Skin epidermis (tissue), 12 donors: ENCODE data around the gene ANO10.

ENCODE experiments used
- H3K27ac ChIP-seq, 21 experiments: fragments of 200-600 bp; sonication (generic) in 11 of 21; one replicate each; pipeline ENCODE4 v1.5.0; 2020; ENCODE audit warnings: mild to moderate bottlenecking in 3 of 21, inconsistent platforms in 2 of 21, moderate library complexity in 2 of 21
- H3K4me3 ChIP-seq, 7 experiments: fragments of 200-600 bp; sonication (generic) in 2 of 7; one replicate each; pipeline ENCODE4 v1.5.0; 2020; ENCODE audit warnings: inconsistent platforms in 2 of 7, mild to moderate bottlenecking in 2 of 7, moderate library complexity in 1 of 7

The ANO10 gene

DNA sequence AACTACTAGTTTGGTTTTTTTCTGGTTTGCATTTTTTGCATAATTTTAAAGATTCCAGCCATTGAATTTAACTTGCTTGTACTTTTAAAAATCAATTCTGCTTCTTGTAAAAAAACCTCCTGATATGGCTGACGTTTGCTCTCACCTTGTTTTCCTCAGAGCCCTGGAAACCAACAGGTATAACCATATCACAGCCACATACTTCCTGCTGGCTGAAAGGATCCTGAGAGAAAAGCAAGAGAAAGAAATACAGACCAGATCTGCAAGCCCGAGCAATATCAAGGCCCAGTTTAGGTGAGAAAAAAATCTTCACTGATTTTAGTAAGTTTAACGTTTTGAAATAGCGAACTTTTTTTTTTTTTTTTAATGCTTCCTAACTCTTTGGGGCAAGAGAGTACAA, 278.6 kb downstream of the ANO10 start:
- Histone ChIP-seq H3K4me3 (no peak overlapping the region), H3K27ac (no peak overlapping the region)

DNA sequence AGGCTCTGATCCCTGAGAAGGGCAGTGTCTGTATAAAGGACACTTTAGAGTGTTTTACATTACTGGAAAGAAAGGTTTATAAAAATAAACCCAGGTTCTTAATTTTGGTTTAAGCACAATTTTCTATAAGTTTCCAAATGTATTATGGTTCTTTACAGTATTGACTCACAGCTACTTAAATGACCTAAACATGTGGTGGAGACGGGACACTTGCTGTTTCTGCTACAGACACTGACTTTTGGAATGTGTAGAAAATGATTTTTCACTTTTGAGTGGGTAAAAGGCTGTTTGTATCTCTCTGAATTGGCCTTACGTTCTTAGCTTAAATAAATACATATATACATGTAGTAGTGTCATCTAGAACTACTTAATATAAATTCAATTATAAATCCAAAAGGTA, 280.0 kb downstream of the ANO10 start:
- Histone ChIP-seq H3K27ac (no peak overlapping the region), H3K4me3 (no peak overlapping the region)

DNA sequence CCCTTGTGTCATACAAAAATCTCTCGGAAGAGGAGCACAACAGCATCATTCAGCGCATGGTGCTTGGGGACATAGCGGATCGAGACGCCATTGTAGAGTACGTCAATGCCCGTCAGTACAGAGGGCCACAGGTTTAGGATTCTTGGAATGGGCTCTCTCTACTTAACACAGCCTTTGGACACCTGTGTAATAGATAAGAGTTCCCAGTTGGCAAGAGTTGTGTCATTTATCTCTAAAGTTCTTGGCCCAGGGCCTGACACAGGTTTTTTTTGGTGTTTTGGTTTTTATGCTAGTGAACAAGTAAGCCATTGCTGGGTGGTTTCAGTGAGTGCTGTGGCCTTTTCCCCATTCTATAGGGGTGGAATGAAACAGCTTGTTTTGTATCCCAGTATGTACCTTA, 281.4 kb downstream of the ANO10 start:
- no peak overlapping the region for H3K27ac ChIP-seq

DNA sequence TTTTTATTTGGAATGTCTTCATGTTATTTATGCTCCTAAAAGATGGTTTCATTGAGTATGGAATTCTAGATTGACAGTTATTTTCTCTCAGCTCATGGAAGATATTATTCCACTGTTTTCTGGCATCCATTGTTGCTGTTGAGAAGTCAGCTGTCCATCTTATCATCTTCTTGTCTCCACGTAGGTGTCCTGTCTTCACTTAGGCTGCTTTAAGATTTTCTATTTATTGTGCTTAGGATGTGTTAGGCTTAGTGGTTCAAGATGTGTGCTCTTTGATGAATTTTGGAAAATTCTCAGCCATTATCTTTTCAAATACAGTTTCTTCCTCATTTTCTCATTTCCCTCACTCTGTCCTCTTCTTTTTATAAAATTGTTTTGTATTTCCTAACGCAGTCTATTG, 283.5 kb downstream of the ANO10 start:
- Histone ChIP-seq H3K27ac (no peak overlapping the region), H3K4me3 (no peak overlapping the region)

More for the DNA sequence above, 281.4 kb downstream of the ANO10 start:
- H3K4me3 ChIP-seq: no peak overlapping the region

DNA sequence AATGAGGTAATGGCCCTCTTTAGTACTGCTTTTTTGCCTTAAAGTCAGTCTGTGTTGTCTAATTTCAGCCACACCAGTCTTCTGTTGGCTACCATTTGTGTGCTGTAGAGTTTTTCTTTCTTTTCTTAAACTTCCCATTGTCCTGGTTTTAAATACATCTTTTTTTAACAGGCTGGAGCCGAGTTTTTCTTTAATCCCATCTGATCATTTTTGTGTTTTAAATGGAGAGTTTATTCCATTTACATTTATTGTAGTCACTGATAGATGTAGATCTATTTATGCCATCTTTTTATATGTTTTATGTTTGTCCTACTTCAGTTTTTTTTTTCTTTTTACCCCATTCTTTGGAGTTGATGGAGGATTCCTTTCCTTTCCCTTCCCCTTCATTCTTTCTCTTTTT, 286.0 kb downstream of the ANO10 start:
- no peak overlapping the region for H3K27ac ChIP-seq
- no peak overlapping the region for H3K4me3 ChIP-seq

DNA sequence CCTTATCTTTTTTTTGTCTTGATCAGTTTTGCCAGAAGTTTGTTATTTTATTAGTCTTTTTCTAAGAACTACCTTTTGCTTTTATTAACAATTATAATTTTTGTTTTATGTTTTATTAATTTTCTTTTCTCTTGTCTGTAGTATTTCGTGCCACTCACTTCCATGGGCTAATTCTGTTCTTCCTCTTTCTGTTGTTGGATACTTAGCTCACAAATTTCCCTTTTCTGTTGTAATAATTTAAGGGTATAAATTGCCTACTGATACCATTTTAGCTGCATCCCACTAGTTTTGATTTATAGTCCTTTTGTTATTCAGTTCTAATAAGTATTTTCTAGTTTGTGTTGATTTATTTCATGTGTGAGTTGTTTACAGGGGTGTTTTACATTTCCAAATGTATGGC, 286.8 kb downstream of the ANO10 start:
- no peak overlapping the region for H3K4me3 ChIP-seq
- H3K27ac ChIP-seq: no peak overlapping the region

DNA sequence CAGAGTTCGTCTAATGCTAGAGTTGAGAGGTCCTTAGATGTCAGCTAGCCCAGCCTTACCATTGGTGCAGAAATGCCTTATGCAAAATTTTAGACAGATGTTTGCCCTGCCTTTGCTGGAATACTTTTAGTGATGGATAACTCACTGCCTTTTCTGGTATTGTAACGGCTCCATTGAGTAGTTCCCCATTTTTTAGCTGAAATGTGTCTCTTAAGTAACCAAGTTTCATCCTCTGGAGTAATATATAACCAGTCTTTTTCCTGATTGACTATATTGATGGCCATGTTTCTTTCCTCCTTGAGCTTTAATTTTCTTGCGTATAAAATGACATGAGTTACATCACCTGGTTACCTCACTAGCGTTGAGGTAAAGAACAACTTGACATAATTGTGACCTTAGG, 290.4 kb downstream of the ANO10 start:
- peak overlapping the region in 2 of 21 experiments; percentile 6 to 31 for H3K27ac ChIP-seq

DNA sequence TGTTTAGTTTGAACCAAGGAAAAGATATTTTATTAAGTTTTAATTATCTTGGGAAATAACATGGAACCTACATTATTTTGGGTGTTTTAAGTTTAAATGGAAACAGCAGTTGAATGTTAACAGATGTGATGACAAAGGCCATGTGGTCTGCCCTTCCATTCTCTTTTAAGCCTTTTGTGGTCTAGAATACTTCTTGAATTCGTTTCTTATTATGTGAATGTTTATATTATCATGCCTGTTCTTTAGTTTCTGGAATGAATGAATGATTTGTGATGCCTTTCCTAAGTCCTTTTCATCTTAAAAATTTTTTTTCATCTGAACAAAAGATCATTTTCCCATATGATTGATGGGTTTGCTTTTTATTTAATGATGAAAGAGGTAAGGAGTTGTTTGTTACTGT, 290.8 kb downstream of the ANO10 start:
- Histone ChIP-seq H3K27ac (peak overlapping the region in 1 of 21 experiments; percentile 6), H3K4me3 (no peak overlapping the region)

More for the DNA sequence above, 290.4 kb downstream of the ANO10 start:
- H3K4me3 ChIP-seq: no peak overlapping the region

DNA sequence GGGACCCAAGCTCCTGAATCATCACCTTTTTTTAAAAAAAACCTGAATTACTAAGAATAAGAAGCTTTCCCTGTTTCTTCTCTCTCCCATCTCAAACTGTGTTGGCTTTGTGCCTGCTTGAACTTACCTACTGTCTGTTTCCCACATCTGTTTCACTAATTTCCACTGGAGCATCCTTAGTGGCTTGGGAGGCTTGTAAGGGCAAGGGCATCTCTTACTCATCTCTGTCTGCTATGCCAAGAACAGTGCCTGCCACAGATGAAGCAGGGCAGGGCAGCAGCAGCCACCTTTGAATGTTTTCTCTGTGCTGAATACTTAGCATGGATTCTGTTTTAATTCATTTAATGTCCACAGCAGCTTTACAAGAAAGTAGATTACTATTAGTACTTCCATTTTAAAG, 293.2 kb downstream of the ANO10 start:
- Histone ChIP-seq H3K4me3 (no peak overlapping the region), H3K27ac (peak overlapping the region in 2 of 21 experiments; percentile 17 to 19)

DNA sequence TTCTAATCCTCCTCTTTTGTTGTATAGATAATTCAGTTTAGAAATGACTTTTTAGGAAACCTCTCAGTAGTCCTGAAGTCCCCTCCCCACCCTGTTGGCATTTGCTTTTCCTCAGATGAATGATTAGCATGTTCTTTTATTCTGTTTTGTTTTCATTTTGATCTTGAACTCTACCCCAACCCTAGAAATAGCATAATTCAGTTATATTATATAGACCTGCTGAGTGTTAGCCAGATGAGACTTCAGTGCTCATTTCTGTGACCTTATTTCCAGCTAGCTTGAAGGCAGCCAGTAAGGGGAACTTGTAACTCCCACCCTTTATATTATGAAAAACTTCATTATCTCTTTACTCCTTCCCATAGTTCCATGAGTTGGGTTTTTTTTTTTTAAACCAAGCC, 294.2 kb downstream of the ANO10 start:
- Histone ChIP-seq H3K4me3 (no peak overlapping the region), H3K27ac (peak overlapping the region in 9 of 21 experiments; percentile 7 to 62 (median 45))

DNA sequence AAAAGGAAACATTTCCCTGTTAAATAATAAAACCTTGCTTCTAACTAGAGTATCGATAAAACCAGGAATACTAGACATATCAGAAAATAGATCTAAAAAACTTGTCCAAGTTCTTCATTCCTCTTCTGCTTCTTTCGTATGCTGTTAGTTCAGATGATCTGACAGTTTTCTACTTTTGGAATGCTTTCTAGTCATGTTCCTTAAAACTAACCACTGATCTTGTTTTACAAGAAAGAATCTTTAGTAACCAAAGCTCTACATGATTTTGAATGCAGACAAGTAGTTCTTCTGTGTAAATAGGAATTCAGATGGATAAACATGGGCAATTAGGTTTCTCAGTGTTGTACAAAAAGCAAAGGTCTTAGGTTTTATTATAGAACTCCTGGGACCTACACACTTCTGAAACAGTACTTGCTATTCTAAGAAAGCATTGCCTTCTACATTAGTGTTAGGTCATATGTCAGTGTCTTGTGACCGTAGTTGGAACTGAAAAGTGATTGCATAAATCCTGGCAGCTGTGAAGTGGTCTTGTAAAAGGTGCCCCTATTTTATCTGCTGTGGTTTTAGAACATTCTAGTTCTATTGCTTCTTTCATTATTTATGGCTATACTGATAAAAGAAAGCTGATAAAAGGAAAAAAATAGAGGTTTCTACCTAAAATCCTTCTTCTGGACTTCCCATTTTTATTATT, 294.8 kb downstream of the ANO10 start:
- no peak overlapping the region for H3K4me3 ChIP-seq
- H3K27ac ChIP-seq: peak overlapping the region in 15 of 21 experiments; percentile 7 to 62 (median 39)

DNA sequence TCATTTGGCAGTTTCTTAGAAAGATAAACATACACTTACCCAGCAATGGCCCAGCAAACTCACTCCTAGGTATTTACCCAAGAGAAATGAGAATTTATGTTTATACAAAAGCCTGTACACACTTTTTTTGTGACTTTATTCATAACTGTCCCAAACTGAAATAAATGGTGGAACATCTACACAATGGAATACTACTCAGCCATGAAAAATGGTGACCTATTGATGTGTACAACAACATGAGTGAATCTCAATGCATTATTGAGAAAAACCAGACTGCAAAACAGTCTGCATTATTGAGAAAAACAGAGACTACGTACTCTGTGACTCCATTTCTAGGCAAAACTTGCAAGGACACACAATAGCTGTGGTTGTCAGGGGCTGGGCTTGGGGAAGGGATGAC, 298.3 kb downstream of the ANO10 start:
- H3K27ac ChIP-seq: no peak overlapping the region
- no peak overlapping the region for H3K4me3 ChIP-seq

DNA sequence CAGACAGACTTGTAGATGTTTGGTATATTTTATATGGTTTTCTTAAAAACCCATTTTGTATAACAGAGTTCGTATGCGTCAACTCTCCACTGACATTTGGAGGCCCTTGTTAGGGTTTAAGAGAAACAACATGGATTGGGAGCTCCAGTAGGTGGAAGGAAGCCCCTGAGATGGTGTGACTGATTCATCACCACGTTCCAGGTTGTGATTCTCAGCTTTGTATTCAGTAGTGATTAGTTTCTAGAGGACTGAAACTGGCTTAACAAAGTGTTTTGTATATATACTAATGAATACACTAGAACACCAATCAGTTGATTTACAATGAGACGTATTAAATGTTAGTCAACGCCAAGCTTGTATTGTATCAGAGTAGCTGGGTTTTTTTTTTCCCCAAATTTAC, 301.5 kb downstream of the ANO10 start:
- no peak overlapping the region for H3K4me3 ChIP-seq
- peak overlapping the region in 2 of 21 experiments; percentile 15 to 36 for H3K27ac ChIP-seq

DNA sequence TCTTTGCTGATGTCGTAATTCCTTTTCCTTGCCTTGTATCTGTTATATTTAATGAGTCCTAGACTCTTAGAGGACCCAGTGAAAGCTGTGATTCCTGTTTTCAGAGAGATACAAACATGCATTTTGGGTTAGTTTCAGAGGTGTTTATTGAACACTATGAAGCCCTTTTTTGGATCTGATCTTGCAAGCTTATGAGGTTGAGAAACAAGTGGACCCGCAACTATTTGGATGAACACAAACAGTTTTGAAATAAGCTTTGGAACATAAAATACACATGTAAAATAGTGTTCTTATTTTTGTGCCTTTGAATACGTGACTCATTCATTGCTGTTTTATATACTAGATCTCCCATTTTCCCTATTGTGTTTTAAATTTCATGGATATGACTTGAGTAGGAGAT, 302.0 kb downstream of the ANO10 start:
- Histone ChIP-seq H3K4me3 (no peak overlapping the region), H3K27ac (peak overlapping the region in 1 of 21 experiments; percentile 15)

DNA sequence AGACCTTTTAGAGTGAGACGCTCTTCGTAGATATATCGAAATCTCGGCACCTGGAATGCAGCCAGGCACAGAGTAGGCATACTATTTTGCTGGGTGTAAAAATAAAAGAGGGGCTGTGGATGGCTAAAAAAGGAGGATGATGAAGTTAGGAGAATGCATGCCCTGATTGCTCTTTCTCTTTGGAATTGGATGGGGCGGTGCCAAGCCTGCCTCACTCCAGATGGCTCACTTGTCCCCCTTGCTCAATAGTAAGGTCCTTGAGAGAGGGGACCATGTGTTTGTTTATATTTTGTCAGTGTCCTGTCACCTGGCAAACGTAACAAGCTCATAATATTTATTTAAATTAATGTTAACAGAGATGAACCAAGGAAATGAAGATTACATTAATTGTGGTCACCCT, 302.4 kb downstream of the ANO10 start:
- no peak overlapping the region for H3K4me3 ChIP-seq

DNA sequence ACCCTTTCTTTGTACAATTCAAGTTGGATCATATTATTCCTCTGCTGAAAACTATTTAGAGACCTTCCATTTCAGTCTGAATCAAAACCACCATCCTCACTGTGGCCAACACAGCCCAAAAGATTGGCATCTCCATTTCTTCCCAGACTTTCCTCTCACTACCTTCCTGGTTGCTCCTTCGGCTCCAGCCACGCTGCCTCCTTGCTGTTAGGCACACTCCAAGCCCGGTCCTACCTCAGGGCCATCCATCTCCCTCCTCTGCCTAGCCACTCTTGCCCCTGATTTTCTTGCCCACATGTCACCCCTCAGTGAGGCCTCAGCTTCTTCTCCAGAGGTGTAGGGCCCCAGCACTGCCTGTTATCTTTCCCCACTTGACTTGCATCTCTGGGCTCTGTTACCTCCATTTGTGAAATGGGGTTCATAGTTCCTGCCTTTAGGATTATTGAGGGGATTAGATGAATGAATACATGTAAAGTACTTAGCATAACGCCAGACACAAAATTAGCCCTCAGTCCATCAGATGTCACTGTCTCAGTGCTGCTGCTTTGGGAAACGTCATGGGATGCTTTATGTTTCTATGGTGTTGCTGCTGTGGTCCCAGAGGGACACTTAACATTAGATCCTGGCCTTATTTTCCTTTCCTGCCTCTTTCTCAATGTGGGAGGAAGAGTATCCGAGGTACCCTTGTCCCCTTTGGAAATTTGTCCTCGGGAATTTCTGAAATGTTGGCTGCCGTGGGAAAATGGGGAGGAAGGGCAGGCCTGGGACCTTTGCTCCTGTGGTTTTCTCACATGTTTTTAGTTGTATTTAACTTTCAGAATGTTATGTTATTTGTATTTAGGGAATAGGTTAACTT, 304.1 kb downstream of the ANO10 start:
- peak overlapping the region in 11 of 21 experiments; percentile 10 to 76 (median 51) for H3K27ac ChIP-seq
- no peak overlapping the region for H3K4me3 ChIP-seq

More for the DNA sequence above, 302.4 kb downstream of the ANO10 start:
- H3K27ac ChIP-seq: peak overlapping the region in 1 of 21 experiments; percentile 15

DNA sequence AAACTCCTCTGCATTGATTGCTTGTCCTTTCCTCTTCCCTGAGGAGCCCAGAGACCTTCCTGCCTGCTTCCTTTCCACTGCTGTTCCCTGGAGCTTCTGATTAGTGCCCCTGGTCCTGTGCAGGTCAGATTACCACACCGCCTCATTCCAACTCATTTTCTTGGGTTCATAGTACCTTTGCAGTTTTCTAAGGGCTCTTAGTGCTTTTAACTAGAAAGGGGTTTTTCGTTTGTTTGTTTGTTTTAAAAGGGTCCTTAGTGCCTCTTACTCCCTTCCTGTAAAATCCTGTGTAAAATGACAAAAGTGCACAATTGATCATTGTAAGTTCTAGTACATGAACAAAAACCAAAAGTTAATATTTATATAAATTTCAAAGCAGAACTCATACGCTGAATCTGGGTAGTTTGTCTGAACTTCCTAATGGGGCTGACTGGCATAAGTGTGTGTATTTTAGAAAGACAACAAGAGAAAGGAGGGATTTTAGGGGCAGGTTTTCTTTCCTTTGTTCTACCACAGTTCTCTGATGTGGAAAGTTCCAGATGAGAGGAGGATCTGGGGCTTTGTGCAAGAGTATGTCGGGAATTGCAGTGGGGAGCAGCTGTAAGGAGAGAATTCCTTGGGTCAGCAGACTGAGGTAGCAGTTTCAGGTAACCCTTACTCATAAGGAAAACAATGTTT, 304.9 kb downstream of the ANO10 start:
- peak overlapping the region in 9 of 21 experiments; percentile 10 to 76 (median 59) for H3K27ac ChIP-seq
- H3K4me3 ChIP-seq: no peak overlapping the region
